DND-41 (cell line): Measurements from ENCODE around the gene CHST14.

Source experiments
- ATAC-seq: fragments of 200-7000 bp; cut with Tn5 transposase; 3 replicates; pipeline ENCODE4 v1.9.1; 2021; ENCODE audit warnings: low read depth; ENCODE audit not compliant: insufficient read depth
- DNase-seq: peaks from one replicate; pipeline ENCODE4 v3.0.0-alpha.2; 2020
- H2AFZ ChIP-seq: 2 replicates; pipeline ENCODE4 v1.6.0; 2012; ENCODE audit warnings: low read depth, low read length
- H3K27ac ChIP-seq: 2 replicates; pipeline ENCODE4 v1.5.1; 2012; ENCODE audit warnings: low read length, inconsistent platforms
- H3K27me3 ChIP-seq: fragments of 200-600 bp; sonication (generic); 2 replicates; pipeline ENCODE4 v1.6.0; 2012; ENCODE audit warnings: low read length, mild to moderate bottlenecking, inconsistent platforms; ENCODE audit not compliant: insufficient read depth, poor library complexity
- H3K36me3 ChIP-seq: 2 replicates; pipeline ENCODE4 v1.5.1; 2012; ENCODE audit warnings: low read length, inconsistent platforms; ENCODE audit not compliant: insufficient read depth
- H3K4me1 ChIP-seq: 2 replicates; pipeline ENCODE4 v1.5.1; 2012; ENCODE audit warnings: mild to moderate bottlenecking, low read length; ENCODE audit not compliant: insufficient read depth
- H3K4me2 ChIP-seq: 2 replicates; pipeline ENCODE4 v1.6.0; 2012; ENCODE audit warnings: mild to moderate bottlenecking, moderate library complexity, low read length, inconsistent platforms; ENCODE audit not compliant: insufficient read depth
- H3K4me3 ChIP-seq, 2 experiments: fragments of 200-600 bp in 1 of 2; shearing (Covaris generic) in 1 of 2; 2 replicates each; pipeline ENCODE4 v1.5.1; 2012 to 2016; ENCODE audit warnings: inconsistent platforms in 2 of 2, low read length in 2 of 2, mild to moderate bottlenecking in 2 of 2, low read depth in 1 of 2, moderate library complexity in 1 of 2
- H3K79me2 ChIP-seq: 2 replicates; pipeline ENCODE4 v1.6.0; 2012; ENCODE audit warnings: low read length, inconsistent platforms; ENCODE audit not compliant: insufficient read depth
- H3K9ac ChIP-seq: 2 replicates; pipeline ENCODE4 v1.6.0; 2012; ENCODE audit warnings: low read depth, mild to moderate bottlenecking, inconsistent platforms, low read length, moderate library complexity
- H3K9me3 ChIP-seq: 2 replicates; pipeline ENCODE4 v1.5.1; 2012; ENCODE audit warnings: low read length, moderate library complexity, mild to moderate bottlenecking, inconsistent platforms; ENCODE audit not compliant: insufficient read depth, severe bottlenecking
- H4K20me1 ChIP-seq: 2 replicates; pipeline ENCODE4 v1.6.0; 2012; ENCODE audit warnings: low read length; ENCODE audit not compliant: insufficient read depth
- EZH2 ChIP-seq: IDR thresholded peaks from 3 replicates; pipeline ENCODE4 v1.6.1; 2012; ENCODE audit warnings: borderline replicate concordance, low read depth, mild to moderate bottlenecking, moderate library complexity, low read length, inconsistent platforms; ENCODE audit not compliant: severe bottlenecking
- TF ChIP-seq, protein P1 (sequence below): IDR thresholded peaks from 2 replicates; pipeline ENCODE4 v1.5.1; 2012; ENCODE audit warnings: borderline replicate concordance, low read length, moderate library complexity, mild to moderate bottlenecking; ENCODE audit not compliant: poor library complexity, severe bottlenecking; ENCODE audit errors: extremely low read depth

The CHST14 gene

DNA sequence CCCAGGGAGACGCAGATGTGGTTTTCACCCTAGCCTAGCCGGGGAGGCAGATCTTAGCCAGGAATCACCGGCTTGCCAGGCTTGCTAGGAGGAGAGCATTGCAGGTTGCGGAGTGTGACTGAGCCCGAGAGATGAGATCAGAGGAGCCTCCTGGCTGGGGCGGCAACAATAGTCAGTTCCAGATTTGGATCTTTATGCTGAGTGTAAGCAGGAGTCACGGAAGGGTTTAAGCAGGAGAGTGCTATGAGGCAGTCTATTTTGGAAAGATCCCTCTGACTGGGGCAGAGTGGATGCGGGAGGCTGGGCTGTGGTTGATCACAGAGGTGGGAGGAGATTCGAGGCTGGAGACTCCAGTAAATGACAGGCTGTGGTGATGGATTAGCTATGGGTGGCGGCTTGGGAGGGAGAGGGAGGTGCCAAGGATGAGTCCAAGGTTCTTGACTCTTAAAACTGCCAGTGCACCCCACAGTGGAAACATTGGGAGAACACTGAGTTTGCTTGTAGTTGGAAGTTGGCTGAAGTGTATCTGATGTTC is 40.4 kb upstream of the CHST14 start:
- Histone ChIP-seq H4K20me1 (no peaks in the 10 kb centered on the region), H2AFZ (no peak overlapping the region), H3K4me1 (no peaks in the 10 kb centered on the region), H3K4me2 (no peak overlapping the region), H3K9ac (no peak overlapping the region), H3K27ac (no peak overlapping the region), H3K79me2 (no peaks in the 10 kb centered on the region), H3K4me3 (no peak overlapping the region), H3K9me3 (no peaks in the 10 kb centered on the region), H3K36me3 (no peaks in the 10 kb centered on the region), H3K27me3 (no peaks in the 10 kb centered on the region)
- TF ChIP-seq EZH2, result no peak
- TF ChIP-seq, protein P1, sequence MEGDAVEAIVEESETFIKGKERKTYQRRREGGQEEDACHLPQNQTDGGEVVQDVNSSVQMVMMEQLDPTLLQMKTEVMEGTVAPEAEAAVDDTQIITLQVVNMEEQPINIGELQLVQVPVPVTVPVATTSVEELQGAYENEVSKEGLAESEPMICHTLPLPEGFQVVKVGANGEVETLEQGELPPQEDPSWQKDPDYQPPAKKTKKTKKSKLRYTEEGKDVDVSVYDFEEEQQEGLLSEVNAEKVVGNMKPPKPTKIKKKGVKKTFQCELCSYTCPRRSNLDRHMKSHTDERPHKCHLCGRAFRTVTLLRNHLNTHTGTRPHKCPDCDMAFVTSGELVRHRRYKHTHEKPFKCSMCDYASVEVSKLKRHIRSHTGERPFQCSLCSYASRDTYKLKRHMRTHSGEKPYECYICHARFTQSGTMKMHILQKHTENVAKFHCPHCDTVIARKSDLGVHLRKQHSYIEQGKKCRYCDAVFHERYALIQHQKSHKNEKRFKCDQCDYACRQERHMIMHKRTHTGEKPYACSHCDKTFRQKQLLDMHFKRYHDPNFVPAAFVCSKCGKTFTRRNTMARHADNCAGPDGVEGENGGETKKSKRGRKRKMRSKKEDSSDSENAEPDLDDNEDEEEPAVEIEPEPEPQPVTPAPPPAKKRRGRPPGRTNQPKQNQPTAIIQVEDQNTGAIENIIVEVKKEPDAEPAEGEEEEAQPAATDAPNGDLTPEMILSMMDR, result no peak
- DNase-seq (no peak), ATAC-seq (peak; percentile 52; the same call in 1 of the 3 replicates)

DNA sequence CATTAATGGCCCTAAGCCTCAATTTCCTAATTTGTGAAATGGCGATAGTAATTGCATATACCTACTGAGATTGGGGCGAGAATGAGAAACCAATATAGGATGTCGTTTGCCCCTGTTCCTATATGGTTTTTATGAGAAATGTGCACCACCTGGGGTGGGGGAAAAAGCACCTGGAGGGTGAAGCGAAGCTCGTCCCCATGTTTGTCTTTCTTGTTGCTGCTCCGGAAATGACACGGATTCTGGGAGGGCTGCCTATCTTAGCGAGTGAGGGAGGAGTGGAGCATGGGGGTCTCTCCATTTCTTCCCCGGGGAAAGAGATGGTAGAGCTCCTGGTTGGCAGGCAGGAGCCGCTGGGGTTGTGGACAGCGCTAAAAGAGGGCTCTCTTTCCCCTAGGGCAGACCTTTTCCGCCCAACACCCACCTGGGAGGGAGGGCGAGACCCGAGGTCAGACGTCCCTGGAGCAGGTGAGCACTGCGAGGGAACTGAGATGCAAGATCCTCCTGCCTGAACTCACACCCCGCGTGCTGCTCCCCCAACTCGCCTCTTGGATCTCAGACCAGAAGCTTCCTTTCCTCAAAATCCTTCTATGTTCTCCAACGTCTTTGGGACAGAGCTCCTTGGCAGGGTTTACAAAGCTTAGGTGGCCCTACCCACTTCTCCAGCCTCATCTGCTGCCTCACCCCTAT is 35.6 kb upstream of the CHST14 start:
- Histone ChIP-seq H3K79me2 (no peaks in the 10 kb centered on the region), H3K27me3 (peaks cover 19% of the 10 kb centered on the region), H3K9ac (no peak overlapping the region)

GRCh38 chr15:40435710-40436089 is 35.1 kb upstream of the CHST14 start:
- no peaks in the 10 kb centered on the region for H4K20me1 ChIP-seq
- H3K9me3 ChIP-seq, result no peaks in the 10 kb centered on the region
- H2AFZ ChIP-seq, result no peak overlapping the region
- TF ChIP-seq, protein P1, result no peak
- no peak for TF ChIP-seq EZH2
- H3K36me3 ChIP-seq, result no peaks in the 10 kb centered on the region
- peaks cover 22% of the 10 kb centered on the region for H3K27me3 ChIP-seq
- H3K79me2 ChIP-seq, result no peaks in the 10 kb centered on the region
- peaks cover 19% of the 10 kb centered on the region for H3K4me1 ChIP-seq
- H3K9ac ChIP-seq, result no peak overlapping the region
- H3K27ac ChIP-seq, result no peak overlapping the region
- DNase-seq, result no peak
- no peak for ATAC-seq
- peak overlapping the region; percentile 45; the same call in 1 of the 2 replicates for H3K4me2 ChIP-seq
- H3K4me3 ChIP-seq, result no peak overlapping the region

More for the DNA sequence above, 35.6 kb upstream of the CHST14 start:
- DNase-seq (no peak), ATAC-seq (no peak)
- Histone ChIP-seq H3K4me1 (peaks cover 16% of the 10 kb centered on the region), H2AFZ (no peak overlapping the region), H3K4me3 (no peak overlapping the region), H4K20me1 (no peaks in the 10 kb centered on the region), H3K9me3 (no peaks in the 10 kb centered on the region), H3K36me3 (no peaks in the 10 kb centered on the region), H3K4me2 (no peak overlapping the region), H3K27ac (no peak overlapping the region)
- TF ChIP-seq EZH2, result no peak
- TF ChIP-seq, protein P1, result no peak
